Amygdala (tissue), 56 donors: ENCODE data around the gene AMPD1.
A peak's percentile ranks its signal among the peaks of the same experiment; 100 is the strongest.

Experiments
- DNase-seq, 56 donors: peaks; one replicate each; lab custom pipeline; 2025; lab: John Stamatoyannopoulos, UW

The AMPD1 gene

GRCh38 chr1:114695430-114696058 is at the start of gene AMPD1:
Gene AMPD1 (minus strand): TSS chr1:114695546. CDS start chr1:114695471, 75 bp downstream.
- no peak for DNase-seq

GRCh38 chr1:114741963-114742746 is 46.8 kb upstream of the AMPD1 start:
- DNase-seq = no peak

DNA sequence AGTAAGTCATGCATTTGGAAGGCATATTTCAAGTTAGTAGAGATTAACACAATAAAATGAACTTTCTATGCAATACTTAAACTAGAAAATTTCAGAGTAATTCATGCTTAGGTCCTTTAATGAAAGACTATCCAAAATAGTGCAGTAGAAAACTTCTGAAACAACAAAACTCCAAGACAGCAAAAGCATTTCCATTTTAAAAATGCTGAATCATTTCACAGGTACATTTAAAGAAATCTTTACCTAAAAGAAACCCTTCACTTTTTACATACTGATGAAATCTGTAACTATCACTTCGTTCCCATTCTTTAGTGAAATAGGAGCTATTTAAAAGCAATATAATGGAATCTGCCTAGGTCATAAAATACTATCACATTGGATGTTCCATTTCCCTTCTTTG is 45.0 kb upstream of the AMPD1 start:
- DNase-seq = no peak

DNA sequence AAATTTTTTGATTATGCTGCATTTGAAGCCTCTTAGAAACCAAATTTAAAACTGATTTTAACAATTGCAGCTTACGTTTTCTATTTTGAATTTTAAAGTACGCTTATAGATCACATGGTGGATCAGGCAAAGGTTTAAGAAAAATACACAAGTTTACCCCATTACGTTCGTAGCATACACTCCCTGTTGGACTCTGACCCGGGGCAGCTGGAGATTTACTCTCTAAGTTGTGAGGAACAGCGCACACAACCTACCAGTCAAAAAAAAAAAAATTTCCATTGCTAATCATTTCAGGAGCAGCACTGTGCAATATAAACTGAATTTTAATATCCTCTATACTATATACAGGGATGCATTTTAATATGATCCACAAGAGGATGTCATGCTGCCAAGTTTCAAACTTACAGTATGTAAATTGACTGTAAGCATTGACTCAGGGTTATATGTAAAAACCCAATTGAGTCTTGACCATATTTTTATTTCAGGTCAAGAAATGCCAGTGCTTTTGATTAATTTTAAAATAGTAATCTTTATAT is 42.0 kb upstream of the AMPD1 start:
- no peak for DNase-seq

GRCh38 chr1:114735479-114735878 is 40.1 kb upstream of the AMPD1 start:
- no peak for DNase-seq

DNA sequence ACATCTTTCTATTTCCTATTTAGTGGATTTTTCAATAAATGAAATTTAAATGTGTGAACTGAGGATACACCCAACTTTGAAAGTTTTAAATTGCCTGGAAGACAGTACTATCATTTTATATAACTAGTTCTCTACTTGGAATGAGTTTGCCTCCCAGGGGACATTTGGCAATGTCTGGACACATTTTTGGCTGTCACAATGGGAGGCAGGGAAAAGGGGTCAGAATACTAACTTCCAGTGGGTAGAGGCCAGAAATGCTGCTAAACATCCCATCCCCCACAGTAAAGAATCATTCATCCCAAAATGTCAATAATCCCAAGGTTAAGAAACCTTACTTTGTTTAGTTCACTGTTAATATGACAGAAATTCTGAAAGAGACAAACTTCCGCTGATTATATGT is 34.4 kb upstream of the AMPD1 start:
- DNase-seq = no peak

GRCh38 chr1:114728553-114728952 is 33.2 kb upstream of the AMPD1 start:
- DNase-seq = no peak

- DNase-seq = no peak
Measured at GRCh38 chr1:114725230-114725629, 29.9 kb upstream of the AMPD1 start.

GRCh38 chr1:114723915-114724314 is 28.6 kb upstream of the AMPD1 start:
- no peak for DNase-seq

DNA sequence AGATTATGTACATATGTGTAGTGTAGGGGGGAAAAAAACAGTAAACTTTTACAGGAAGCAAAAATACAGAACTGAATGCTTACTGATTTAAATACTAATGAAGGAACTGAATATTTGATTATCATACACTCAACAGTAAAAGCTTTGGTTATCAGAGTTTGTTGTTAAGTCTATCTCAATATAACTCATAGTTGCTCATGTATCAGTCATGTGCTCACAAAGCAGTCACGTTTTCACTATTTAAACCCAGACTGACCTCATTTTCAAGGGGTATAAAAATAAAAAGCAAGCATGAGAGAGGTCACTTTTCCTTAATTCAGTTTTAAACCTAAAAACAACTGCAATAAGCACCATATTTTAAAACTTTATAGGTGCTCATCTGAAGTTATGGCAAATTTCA is 28.1 kb upstream of the AMPD1 start:
- DNase-seq = no peak

DNA sequence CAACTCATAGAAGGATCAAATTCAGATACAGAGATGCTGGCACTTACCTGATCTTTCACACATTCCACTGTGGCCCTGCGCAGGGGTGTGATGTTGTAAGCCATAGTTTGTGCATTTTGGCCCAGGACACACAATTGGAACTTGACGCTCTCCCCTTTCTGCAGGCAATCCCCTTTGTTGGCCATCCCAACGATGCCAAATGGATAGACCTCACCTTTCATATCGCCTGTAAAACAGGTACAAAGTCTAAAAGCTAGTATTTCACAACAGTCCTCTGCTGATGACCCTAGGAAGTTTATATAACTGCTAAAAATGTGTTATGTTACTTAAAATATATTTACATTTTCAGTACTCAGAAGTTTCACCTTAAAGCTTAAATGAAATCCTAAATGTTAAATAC is 25.1 kb upstream of the AMPD1 start:
- no peak for DNase-seq

DNA sequence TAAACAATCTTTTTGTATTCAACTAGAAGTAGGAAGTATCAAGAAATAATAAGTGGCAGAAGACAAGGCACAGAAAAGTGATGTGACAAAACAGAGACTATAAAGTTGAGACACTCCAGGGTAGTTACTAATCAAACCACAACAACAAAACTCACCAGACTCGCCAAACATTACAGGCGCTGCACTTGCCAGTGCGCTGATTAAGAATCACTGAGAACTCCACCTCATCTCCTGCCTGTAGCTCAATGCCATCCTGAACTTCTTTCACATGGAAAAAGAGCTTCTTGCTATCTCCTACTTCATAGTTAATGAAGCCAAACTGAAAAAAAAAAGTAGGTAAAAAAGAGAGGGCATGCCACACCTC is 24.1 kb upstream of the AMPD1 start:
- no peak for DNase-seq

GRCh38 chr1:114718661-114719423 is 23.5 kb upstream of the AMPD1 start:
- DNase-seq = no peak

- DNase-seq = peak; percentile 58 to 95 (median 83)
Measured at GRCh38 chr1:114716304-114717170, 21.2 kb upstream of the AMPD1 start, which contains the start of gene NRAS. Gene NRAS (minus strand): TSS chr1:114716771. CDS start chr1:114716160, 611 bp downstream.

DNA sequence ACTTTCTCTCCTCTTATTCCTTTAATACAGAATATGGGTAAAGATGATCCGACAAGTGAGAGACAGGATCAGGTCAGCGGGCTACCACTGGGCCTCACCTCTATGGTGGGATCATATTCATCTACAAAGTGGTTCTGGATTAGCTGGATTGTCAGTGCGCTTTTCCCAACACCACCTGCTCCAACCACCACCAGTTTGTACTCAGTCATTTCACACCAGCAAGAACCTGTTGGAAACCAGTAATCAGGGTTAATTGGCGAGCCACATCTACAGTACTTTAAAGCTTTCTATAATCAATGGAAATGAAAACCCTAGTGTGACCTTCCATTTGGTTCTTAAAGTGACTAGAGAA is 20.6 kb upstream of the AMPD1 start:
- DNase-seq = peak in 1 of 56 donors; percentile 3

DNA sequence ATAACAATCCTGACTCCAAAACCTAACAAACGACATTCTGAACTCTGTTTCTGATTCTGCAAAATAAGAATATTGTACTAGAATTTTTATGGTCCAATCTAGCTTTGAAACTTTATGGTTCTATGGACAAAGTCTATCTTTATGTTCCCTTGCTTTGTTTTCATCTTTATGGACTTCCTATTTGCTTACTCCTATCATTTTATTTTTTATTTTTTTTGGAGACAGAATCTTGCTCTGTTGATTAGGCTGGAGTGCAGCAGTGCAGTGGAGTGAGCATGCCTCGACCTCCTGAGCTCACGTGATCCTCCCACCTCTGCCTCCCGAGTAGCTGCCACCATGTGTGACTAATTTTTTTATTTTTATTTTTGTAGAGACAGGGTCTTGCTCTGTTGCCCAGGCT is 17.6 kb upstream of the AMPD1 start:
- DNase-seq = no peak

GRCh38 chr1:114710360-114710759 is 15.0 kb upstream of the AMPD1 start:
- DNase-seq = no peak

DNA sequence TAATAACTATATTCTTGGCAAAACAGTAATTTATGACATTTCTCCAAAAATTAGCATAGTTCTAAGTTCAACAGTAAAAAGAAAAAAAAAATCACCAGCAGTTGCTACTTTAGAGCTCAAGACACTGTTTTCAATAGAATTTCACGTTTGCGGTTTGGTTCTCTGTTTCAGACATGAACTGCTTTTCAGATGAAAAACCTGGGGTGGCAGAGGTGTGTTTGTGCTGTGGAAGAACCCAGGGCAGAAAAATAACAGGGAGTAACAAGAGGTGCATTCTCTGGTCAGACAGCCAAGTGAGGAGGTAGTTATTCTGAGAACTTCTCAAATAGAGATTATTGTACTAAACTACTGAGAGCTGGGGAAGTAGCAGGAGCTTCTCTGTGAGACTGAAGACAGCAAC is 12.3 kb upstream of the AMPD1 start:
- DNase-seq = no peak

- DNase-seq = no peak
Measured at GRCh38 chr1:114703242-114703641, 7.9 kb upstream of the AMPD1 start.

DNA sequence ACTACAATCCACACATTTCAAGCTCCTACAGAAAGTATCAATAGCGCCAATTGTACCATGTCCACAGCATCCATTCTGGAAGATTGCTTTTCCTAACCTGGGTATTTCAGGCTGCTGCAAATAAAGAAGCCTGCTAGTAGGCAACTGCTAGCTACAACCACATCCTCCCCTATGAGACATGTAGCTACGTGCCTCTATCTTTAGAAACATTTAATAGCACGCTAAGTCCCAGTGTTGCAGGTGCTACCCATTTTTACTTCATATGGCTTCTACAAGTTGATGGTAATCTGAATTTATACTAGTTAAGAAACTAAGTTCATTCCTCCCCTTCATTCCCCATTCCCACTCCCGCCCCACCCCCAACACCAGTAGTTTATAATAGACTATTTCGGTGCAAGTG is 7.4 kb upstream of the AMPD1 start:
- DNase-seq = no peak
